ENCODE measurements around the gene DCK. TPM values are rescaled to one million over a fixed set of nuclear protein-coding genes. Genes with fewer than 3 reads are reported as not detected.

DCK gene
- total RNA-seq, 1 donor from 2014 or later: 10.8 TPM

DNA sequence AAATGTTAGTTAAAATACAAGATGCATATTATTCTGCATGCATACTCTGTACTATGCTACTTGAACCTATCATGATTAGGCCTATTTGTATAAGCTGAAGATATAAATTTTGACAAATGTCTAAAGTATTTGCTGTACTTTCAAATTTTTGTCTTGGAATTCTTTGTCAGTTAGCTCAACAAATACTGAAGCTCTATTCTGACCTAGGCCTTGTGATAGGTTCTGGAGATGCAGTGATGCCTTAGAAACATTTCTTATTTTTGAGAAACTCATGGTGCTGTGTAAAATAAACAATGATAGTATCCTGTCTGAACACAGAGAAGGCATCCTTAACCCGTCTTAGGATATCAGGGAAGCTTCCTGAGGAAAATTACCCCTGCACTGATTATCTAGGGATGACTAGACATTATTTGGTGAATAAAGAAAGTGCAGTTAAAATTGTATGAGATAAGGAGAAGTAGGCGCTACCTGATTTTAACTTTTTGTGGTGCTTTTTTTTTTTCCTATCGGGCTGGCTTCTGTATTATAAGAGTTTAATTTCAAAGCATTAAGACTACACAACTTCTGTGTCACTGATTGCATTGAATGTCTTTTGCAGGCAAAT lies 47.9 kb upstream of the DCK start:
- peaks cover 3% of the 10 kb centered on the region for H3K36me3 Mint-ChIP-seq (ENCODE audit: low read depth, unreplicated experiment)
- H3K36me3 ChIP-seq (ENCODE audit: insufficient read depth, low read length): no peaks in the 10 kb centered on the region
- FAIRE-seq (peak; percentile 65), DNase-seq (ENCODE audit: low read depth) (peak; percentile 31)
- peak overlapping the region; percentile 75 for H3K27ac Mint-ChIP-seq (ENCODE audit: unreplicated experiment)
- H3K9ac ChIP-seq (ENCODE audit: low read length): no peak overlapping the region
- H3K27ac ChIP-seq (ENCODE audit: low read depth, low read length): peak overlapping the region; percentile 5
- H2AFZ ChIP-seq (ENCODE audit: low read depth, low read length): no peak overlapping the region
- H3K4me2 ChIP-seq (ENCODE audit: low read length): peak overlapping the region; percentile 22
- TF ChIP-seq, protein P1, sequence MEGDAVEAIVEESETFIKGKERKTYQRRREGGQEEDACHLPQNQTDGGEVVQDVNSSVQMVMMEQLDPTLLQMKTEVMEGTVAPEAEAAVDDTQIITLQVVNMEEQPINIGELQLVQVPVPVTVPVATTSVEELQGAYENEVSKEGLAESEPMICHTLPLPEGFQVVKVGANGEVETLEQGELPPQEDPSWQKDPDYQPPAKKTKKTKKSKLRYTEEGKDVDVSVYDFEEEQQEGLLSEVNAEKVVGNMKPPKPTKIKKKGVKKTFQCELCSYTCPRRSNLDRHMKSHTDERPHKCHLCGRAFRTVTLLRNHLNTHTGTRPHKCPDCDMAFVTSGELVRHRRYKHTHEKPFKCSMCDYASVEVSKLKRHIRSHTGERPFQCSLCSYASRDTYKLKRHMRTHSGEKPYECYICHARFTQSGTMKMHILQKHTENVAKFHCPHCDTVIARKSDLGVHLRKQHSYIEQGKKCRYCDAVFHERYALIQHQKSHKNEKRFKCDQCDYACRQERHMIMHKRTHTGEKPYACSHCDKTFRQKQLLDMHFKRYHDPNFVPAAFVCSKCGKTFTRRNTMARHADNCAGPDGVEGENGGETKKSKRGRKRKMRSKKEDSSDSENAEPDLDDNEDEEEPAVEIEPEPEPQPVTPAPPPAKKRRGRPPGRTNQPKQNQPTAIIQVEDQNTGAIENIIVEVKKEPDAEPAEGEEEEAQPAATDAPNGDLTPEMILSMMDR (IDR thresholded peaks at IDR 0.05; ENCODE audit: insufficient read depth, low read depth, low read length): no peak
- TF ChIP-seq EZH2 (IDR thresholded peaks at IDR 0.05; ENCODE audit: insufficient read depth, low read length): no peak
- no peaks in the 10 kb centered on the region for H3K9me3 ChIP-seq (ENCODE audit: insufficient read depth, low read depth, low read length)
- no peaks in the 10 kb centered on the region for H3K9me3 Mint-ChIP-seq (ENCODE audit: unreplicated experiment)
- H3K79me2 ChIP-seq (ENCODE audit: insufficient read depth, low read length): peaks cover 81% of the 10 kb centered on the region
- no peaks in the 10 kb centered on the region for H3K27me3 Mint-ChIP-seq (ENCODE audit: low read depth, unreplicated experiment)
- peaks cover 25% of the 10 kb centered on the region for H4K20me1 ChIP-seq (ENCODE audit: insufficient read depth, low read length)
- H3K4me1 ChIP-seq (ENCODE audit: insufficient read depth, low read length): no peaks in the 10 kb centered on the region
- no peaks in the 10 kb centered on the region for H3K27me3 ChIP-seq (ENCODE audit: insufficient read depth, low read length)
- peaks cover 22% of the 10 kb centered on the region for H3K4me1 Mint-ChIP-seq (ENCODE audit: low read depth, unreplicated experiment)
- no peak overlapping the region for H3K4me3 ChIP-seq (ENCODE audit: insufficient read depth, low read depth, low read length)
- no peak overlapping the region for H3K4me3 Mint-ChIP-seq (ENCODE audit: unreplicated experiment)

DNA sequence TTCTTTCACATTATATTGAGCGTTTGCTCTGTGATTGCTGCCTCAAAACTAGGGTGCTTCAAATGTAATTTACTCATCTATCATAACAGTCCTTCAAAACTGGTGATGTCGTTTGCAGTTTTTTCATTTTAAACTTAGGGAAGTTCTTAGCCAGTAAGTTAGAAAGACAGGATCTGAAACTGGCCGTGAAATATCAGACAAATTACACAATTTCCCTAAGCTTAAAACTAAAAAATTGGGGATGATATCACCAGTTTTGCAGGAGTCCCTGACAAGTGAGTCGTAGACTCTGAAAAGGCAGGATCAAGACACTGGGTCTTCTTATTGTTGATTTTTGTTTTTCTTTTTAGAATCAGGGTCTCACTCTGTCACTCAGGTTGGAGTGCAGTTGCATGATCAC lies 46.5 kb upstream of the DCK start:
- DNase-seq (ENCODE audit: low read depth) (no peak), FAIRE-seq (no peak)
- H3K4me1 ChIP-seq (ENCODE audit: insufficient read depth, low read length): no peaks in the 10 kb centered on the region
- H4K20me1 ChIP-seq (ENCODE audit: insufficient read depth, low read length): peaks cover 25% of the 10 kb centered on the region
- no peaks in the 10 kb centered on the region for H3K36me3 ChIP-seq (ENCODE audit: insufficient read depth, low read length)
- Mint-ChIP-seq H3K4me3 (ENCODE audit: unreplicated experiment) (no peak overlapping the region), H3K9me3 (ENCODE audit: unreplicated experiment) (no peaks in the 10 kb centered on the region), H3K4me1 (ENCODE audit: low read depth, unreplicated experiment) (peaks cover 22% of the 10 kb centered on the region), H3K27me3 (ENCODE audit: low read depth, unreplicated experiment) (no peaks in the 10 kb centered on the region), H3K27ac (ENCODE audit: unreplicated experiment) (no peak overlapping the region), H3K36me3 (ENCODE audit: low read depth, unreplicated experiment) (peaks cover 3% of the 10 kb centered on the region)
- no peak overlapping the region for H3K9ac ChIP-seq (ENCODE audit: low read length)
- H3K4me2 ChIP-seq (ENCODE audit: low read length): no peak overlapping the region
- no peak overlapping the region for H3K27ac ChIP-seq (ENCODE audit: low read depth, low read length)
- no peak overlapping the region for H3K4me3 ChIP-seq (ENCODE audit: insufficient read depth, low read depth, low read length)
- no peaks in the 10 kb centered on the region for H3K27me3 ChIP-seq (ENCODE audit: insufficient read depth, low read length)
- peaks cover 82% of the 10 kb centered on the region for H3K79me2 ChIP-seq (ENCODE audit: insufficient read depth, low read length)
- no peak overlapping the region for H2AFZ ChIP-seq (ENCODE audit: low read depth, low read length)
- H3K9me3 ChIP-seq (ENCODE audit: insufficient read depth, low read depth, low read length): no peaks in the 10 kb centered on the region
- TF ChIP-seq EZH2 (IDR thresholded peaks at IDR 0.05; ENCODE audit: insufficient read depth, low read length): no peak
- TF ChIP-seq, protein P1 (IDR thresholded peaks at IDR 0.05; ENCODE audit: insufficient read depth, low read depth, low read length): no peak

DNA sequence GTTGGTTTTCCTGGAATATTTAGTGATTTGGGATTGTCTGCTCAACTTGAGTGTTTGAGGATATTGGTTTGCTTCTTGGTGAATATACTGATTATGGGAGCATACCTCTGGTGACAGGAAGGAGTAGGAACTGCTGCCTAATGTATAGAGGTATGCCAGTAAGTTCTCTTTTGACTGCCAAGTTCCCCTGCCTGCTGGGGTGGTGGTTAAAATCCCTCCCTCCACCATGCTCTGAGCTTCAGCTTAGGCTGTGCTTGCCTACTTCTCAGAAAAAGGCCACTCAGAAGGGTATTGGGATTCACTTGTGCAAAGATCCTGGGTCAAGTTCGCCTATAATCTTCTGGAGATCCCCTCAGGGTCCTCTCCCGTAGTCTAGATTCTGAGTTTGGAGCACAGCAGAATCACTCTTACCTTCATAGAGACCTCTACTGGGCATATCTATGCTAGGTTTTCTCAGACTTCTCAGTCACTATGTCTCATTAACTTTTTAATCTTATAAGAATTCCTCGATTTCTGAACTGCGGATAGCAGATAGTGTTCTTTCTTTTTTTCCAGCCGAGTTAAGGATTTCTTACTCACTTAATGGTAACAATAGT lies 44.7 kb upstream of the DCK start:
- H3K9me3 Mint-ChIP-seq (ENCODE audit: unreplicated experiment): no peaks in the 10 kb centered on the region

More for the DNA sequence above, 44.7 kb upstream of the DCK start:
- Histone ChIP-seq H3K9me3 (ENCODE audit: insufficient read depth, low read depth, low read length) (no peaks in the 10 kb centered on the region), H3K9ac (ENCODE audit: low read length) (no peak overlapping the region), H3K4me3 (ENCODE audit: insufficient read depth, low read depth, low read length) (no peak overlapping the region), H3K27ac (ENCODE audit: low read depth, low read length) (no peak overlapping the region), H3K27me3 (ENCODE audit: insufficient read depth, low read length) (no peaks in the 10 kb centered on the region), H3K4me2 (ENCODE audit: low read length) (no peak overlapping the region), H2AFZ (ENCODE audit: low read depth, low read length) (no peak overlapping the region), H3K36me3 (ENCODE audit: insufficient read depth, low read length) (no peaks in the 10 kb centered on the region), H4K20me1 (ENCODE audit: insufficient read depth, low read length) (peaks cover 28% of the 10 kb centered on the region), H3K79me2 (ENCODE audit: insufficient read depth, low read length) (peaks cover 82% of the 10 kb centered on the region), H3K4me1 (ENCODE audit: insufficient read depth, low read length) (no peaks in the 10 kb centered on the region)
- Mint-ChIP-seq H3K27me3 (ENCODE audit: low read depth, unreplicated experiment) (no peaks in the 10 kb centered on the region), H3K4me1 (ENCODE audit: low read depth, unreplicated experiment) (peaks cover 23% of the 10 kb centered on the region), H3K36me3 (ENCODE audit: low read depth, unreplicated experiment) (peaks cover 3% of the 10 kb centered on the region), H3K27ac (ENCODE audit: unreplicated experiment) (no peak overlapping the region), H3K4me3 (ENCODE audit: unreplicated experiment) (no peak overlapping the region)
- DNase-seq (ENCODE audit: low read depth) (no peak), FAIRE-seq (no peak)
- TF ChIP-seq EZH2 (IDR thresholded peaks at IDR 0.05; ENCODE audit: insufficient read depth, low read length): no peak
- TF ChIP-seq, protein P1 (IDR thresholded peaks at IDR 0.05; ENCODE audit: insufficient read depth, low read depth, low read length): no peak
